OCI-LY7 (cell line): ENCODE data around the gene NFE2L1. TPM values are rescaled to one million over a fixed set of nuclear protein-coding genes. Genes with fewer than 3 reads are reported as not detected.
"Not testable (repeated sequence)": the region's sequence is repeated elsewhere in the genome, so short reads cannot be mapped to it uniquely, and the experiment has no call there.

ENCODE experiments used
- BruUV-seq: library from RNA; stranded (reverse); fragments of 400-500 nt; replicated peaks from 2 replicates; lab custom pipeline; 2021; lab: Mats Ljungman, UMichigan
- CTCF ChIA-PET: fragments of 300-600 bp; sonication (Branson Sonifier 250); formaldehyde crosslinking; loops from one replicate; lab custom pipeline; 2022; ENCODE audit warnings: antibody characterized with exemption; ENCODE audit not compliant: unreplicated experiment; lab: Charles Lee
- POLR2A ChIA-PET: fragments of 300-600 bp; sonication (Branson Sonifier 250); formaldehyde crosslinking; loops from one replicate; lab custom pipeline; 2022; ENCODE audit warnings: antibody characterized with exemption; lab: Charles Lee
- DNase-seq: peaks from one replicate; pipeline ENCODE4 v3.0.0-alpha.2; 2015; ENCODE audit warnings: low spot score
- H2AFZ ChIP-seq: fragments of 200-600 bp; sonication (generic), shearing (Covaris generic); 2 replicates; pipeline ENCODE4 v1.6.1; 2014; ENCODE audit warnings: mild to moderate bottlenecking, antibody characterized with exemption, low read length, moderate library complexity
- H3K27ac ChIP-seq: fragments of 200-600 bp; sonication (generic); 2 replicates; pipeline ENCODE4 v1.5.1; 2014; ENCODE audit warnings: mixed run types, low read depth, mild to moderate bottlenecking, moderate library complexity, low read length, inconsistent platforms; ENCODE audit not compliant: poor library complexity, severe bottlenecking
- H3K36me3 ChIP-seq: fragments of 200-600 bp; sonication (generic); 2 replicates; pipeline ENCODE4 v1.6.1; 2014; ENCODE audit warnings: mild to moderate bottlenecking, antibody characterized with exemption, low read length, moderate library complexity, mixed read lengths; ENCODE audit not compliant: insufficient read depth
- H3K4me1 ChIP-seq: fragments of 200-600 bp; sonication (generic); 2 replicates; pipeline ENCODE4 v1.5.1; 2014; ENCODE audit warnings: mild to moderate bottlenecking, low read length; ENCODE audit not compliant: insufficient read depth, poor library complexity, severe bottlenecking
- H3K4me2 ChIP-seq: fragments of 200-600 bp; sonication (generic); 2 replicates; pipeline ENCODE4 v1.6.1; 2014; ENCODE audit warnings: mild to moderate bottlenecking, low read length
- H3K4me3 ChIP-seq: fragments of 200-600 bp; sonication (generic); 2 replicates; pipeline ENCODE4 v1.5.1; 2014; ENCODE audit warnings: mild to moderate bottlenecking, low read depth, low read length; ENCODE audit not compliant: poor library complexity, severe bottlenecking
- H3K79me2 ChIP-seq: fragments of 200-600 bp; sonication (generic); 2 replicates; pipeline ENCODE4 v1.6.1; 2016; ENCODE audit warnings: low read depth, mild to moderate bottlenecking, low read length, moderate library complexity, mixed read lengths; ENCODE audit not compliant: insufficient read depth
- H3K9me2 ChIP-seq: fragments of 200-600 bp; sonication (generic); 2 replicates; pipeline ENCODE4 v1.6.1; 2016; ENCODE audit warnings: mild to moderate bottlenecking, low read length, mixed read lengths; ENCODE audit not compliant: insufficient read depth
- H3K9me3 ChIP-seq: fragments of 200-600 bp; sonication (generic); 2 replicates; pipeline ENCODE4 v1.6.1; 2014; ENCODE audit warnings: mild to moderate bottlenecking, mixed run types, low read length, mixed read lengths
- H4K20me1 ChIP-seq: fragments of 200-600 bp; sonication (generic); 2 replicates; pipeline ENCODE4 v1.6.1; 2014; ENCODE audit warnings: mild to moderate bottlenecking, antibody characterized with exemption, low read length, moderate library complexity, mixed read lengths; ENCODE audit not compliant: insufficient read depth
- CTCF ChIP-seq: fragments of 200-600 bp; sonication (generic); conservative IDR thresholded peaks from 2 replicates; pipeline ENCODE4 v1.5.1; 2014; ENCODE audit warnings: mild to moderate bottlenecking, antibody characterized with exemption, low read length, moderate library complexity, mixed read lengths
- EZH2phosphoT487 ChIP-seq: fragments of 200-600 bp; sonication (generic); IDR thresholded peaks from 2 replicates; pipeline ENCODE4 v1.6.1; 2018; ENCODE audit warnings: low read depth, borderline replicate concordance, mild to moderate bottlenecking, mixed run types, antibody characterized with exemption, low read length, moderate library complexity, mixed read lengths
- intact Hi-C: fragments of 100-400 bp; cut with micrococcal nuclease; formaldehyde crosslinking; loops from one replicate; pipeline ENCODE4 v1.10.0; 2022; ENCODE audit not compliant: unreplicated experiment
- total RNA-seq, 2 experiments: library from RNA; depleted of rRNA in 1 of 2; stranded (reverse); fragments of >200 nt in 1 of 2; shearing (Covaris generic) in 1 of 2; gene quantifications; 2 replicates each; pipeline ENCODE4 v1.2.3, GENCODE V29; 2014 to 2022

NFE2L1 gene
- total RNA-seq, 2 experiments from 2014 or later = 42.3 to 106 TPM

- H3K4me2 ChIP-seq = no peak overlapping the region
- no peak overlapping the region for H2AFZ ChIP-seq
- CTCF ChIA-PET = no interaction called here
- no peaks in the 10 kb centered on the region for H3K4me1 ChIP-seq
- no peak overlapping the region for H3K4me3 ChIP-seq
- TF ChIP-seq CTCF = no peak
- no peak for TF ChIP-seq EZH2phosphoT487
- H3K36me3 ChIP-seq = peaks cover 89% of the 10 kb centered on the region
- BruUV-seq = TSS peak; percentile 22
- no peaks in the 10 kb centered on the region for H3K9me2 ChIP-seq
- DNase-seq = no peak
- intact Hi-C loops = no loop called here
- H3K27ac ChIP-seq = no peak overlapping the region
- H4K20me1 ChIP-seq = no peaks in the 10 kb centered on the region
- no peaks in the 10 kb centered on the region for H3K9me3 ChIP-seq
- H3K79me2 ChIP-seq = no peaks in the 10 kb centered on the region
- POLR2A ChIA-PET = interaction anchor here (1.1 to 1.3 kb wide), 2 partner anchors 11 to 12 kb away, joined by 4 to 5 read pairs; no protein-coding TSS in a partner anchor
Measured at GRCh38 chr17:48066656-48067055, 18.5 kb downstream of the NFE2L1 start.

- POLR2A ChIA-PET = interaction anchor here (1.1 to 1.3 kb wide), 2 partner anchors 11 to 13 kb away, joined by 4 to 5 read pairs; no protein-coding TSS in a partner anchor
- TF ChIP-seq CTCF = no peak
- no peak overlapping the region for H2AFZ ChIP-seq
- CTCF ChIA-PET = no interaction called here
- no peak overlapping the region for H3K4me3 ChIP-seq
- intact Hi-C loops = no loop called here
- H3K9me3 ChIP-seq = no peaks in the 10 kb centered on the region
- no peaks in the 10 kb centered on the region for H3K9me2 ChIP-seq
- H3K4me1 ChIP-seq = no peaks in the 10 kb centered on the region
- no peak overlapping the region for H3K4me2 ChIP-seq
- BruUV-seq = no TSS peak
- no peak overlapping the region for H3K27ac ChIP-seq
- no peaks in the 10 kb centered on the region for H4K20me1 ChIP-seq
- DNase-seq = no peak
- H3K36me3 ChIP-seq = peaks cover 89% of the 10 kb centered on the region
- no peaks in the 10 kb centered on the region for H3K79me2 ChIP-seq
Measured at GRCh38 chr17:48067245-48067644, 19.1 kb downstream of the NFE2L1 start.

- not testable (repeated sequence) for BruUV-seq
Measured at GRCh38 chr17:48067808-48068207, 19.6 kb downstream of the NFE2L1 start.

More at GRCh38 chr17:48067808-48068207, 19.6 kb downstream of the NFE2L1 start:
- H3K9me3 ChIP-seq, H2AFZ ChIP-seq, H3K4me2 ChIP-seq, H4K20me1 ChIP-seq, H3K27ac ChIP-seq, DNase-seq, H3K79me2 ChIP-seq, H3K4me3 ChIP-seq, intact Hi-C loops, H3K4me1 ChIP-seq, H3K9me2 ChIP-seq: not testable (repeated sequence)
- POLR2A ChIA-PET = interaction anchor here (0.9 to 1.5 kb wide), 4 partner anchors 8 to 13 kb away, joined by 3 to 8 read pairs (median 4); no protein-coding TSS in a partner anchor
- peaks cover 89% of the 10 kb centered on the region for H3K36me3 ChIP-seq
- CTCF ChIA-PET = interaction anchor here (0.7 to 1.0 kb wide), 2 partner anchors 13 to 19 kb away, joined by 3 read pairs; no protein-coding TSS in a partner anchor
